ENCODE data around the gene ATP5ME.
"Not testable (repeated sequence)": the region's sequence is repeated elsewhere in the genome, so short reads cannot be mapped to it uniquely, and the experiment has no call there.

DNA sequence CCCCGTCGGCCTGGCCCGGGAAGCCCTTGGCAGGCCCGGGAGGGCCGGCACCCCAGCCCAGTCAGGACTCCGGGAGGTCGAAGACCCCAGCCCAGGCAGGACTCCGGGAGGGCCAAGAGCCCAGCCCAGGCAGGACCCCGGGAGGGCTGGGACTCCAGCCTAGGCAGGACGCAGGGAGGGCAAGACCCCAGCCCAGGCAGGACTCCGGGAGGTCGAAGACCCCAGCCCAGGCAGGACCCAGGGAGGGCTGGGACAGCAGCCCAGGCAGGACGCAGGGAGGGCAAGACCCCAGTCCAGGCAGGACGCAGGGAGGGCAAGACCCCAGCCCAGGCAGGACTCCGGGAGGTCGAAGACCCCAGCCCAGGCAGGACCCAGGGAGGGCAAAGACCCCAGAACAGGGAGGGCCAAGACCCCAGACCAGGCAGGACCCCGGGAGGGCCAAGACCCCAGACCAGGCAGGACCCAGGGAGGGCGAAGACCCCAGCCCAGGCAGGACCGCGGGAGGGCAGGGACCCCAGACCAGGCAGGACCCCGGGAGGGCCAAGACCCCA, 32.1 kb upstream of the ATP5ME start:
- TF ChIP-seq ARNTL (CRISPR knock-in tag; IDR thresholded peaks at IDR 0.05; ENCODE audit: borderline replicate concordance, low read depth); ZC3H10 (CRISPR knock-in tag; IDR thresholded peaks at IDR 0.05); TOX (CRISPR knock-in tag; IDR thresholded peaks at IDR 0.05; ENCODE audit: borderline replicate concordance); CREB5 (CRISPR knock-in tag; IDR thresholded peaks at IDR 0.05; ENCODE audit: low read depth); BACH2 (CRISPR knock-in tag; IDR thresholded peaks at IDR 0.05; ENCODE audit: borderline replicate concordance); SNAI2 (CRISPR knock-in tag; IDR thresholded peaks at IDR 0.05); ESRRG (CRISPR knock-in tag; IDR thresholded peaks at IDR 0.05); CSDC2 (CRISPR knock-in tag; IDR thresholded peaks at IDR 0.05); RARB (CRISPR knock-in tag; IDR thresholded peaks at IDR 0.05): not testable (repeated sequence)
- TF ChIP-seq, protein P1, sequence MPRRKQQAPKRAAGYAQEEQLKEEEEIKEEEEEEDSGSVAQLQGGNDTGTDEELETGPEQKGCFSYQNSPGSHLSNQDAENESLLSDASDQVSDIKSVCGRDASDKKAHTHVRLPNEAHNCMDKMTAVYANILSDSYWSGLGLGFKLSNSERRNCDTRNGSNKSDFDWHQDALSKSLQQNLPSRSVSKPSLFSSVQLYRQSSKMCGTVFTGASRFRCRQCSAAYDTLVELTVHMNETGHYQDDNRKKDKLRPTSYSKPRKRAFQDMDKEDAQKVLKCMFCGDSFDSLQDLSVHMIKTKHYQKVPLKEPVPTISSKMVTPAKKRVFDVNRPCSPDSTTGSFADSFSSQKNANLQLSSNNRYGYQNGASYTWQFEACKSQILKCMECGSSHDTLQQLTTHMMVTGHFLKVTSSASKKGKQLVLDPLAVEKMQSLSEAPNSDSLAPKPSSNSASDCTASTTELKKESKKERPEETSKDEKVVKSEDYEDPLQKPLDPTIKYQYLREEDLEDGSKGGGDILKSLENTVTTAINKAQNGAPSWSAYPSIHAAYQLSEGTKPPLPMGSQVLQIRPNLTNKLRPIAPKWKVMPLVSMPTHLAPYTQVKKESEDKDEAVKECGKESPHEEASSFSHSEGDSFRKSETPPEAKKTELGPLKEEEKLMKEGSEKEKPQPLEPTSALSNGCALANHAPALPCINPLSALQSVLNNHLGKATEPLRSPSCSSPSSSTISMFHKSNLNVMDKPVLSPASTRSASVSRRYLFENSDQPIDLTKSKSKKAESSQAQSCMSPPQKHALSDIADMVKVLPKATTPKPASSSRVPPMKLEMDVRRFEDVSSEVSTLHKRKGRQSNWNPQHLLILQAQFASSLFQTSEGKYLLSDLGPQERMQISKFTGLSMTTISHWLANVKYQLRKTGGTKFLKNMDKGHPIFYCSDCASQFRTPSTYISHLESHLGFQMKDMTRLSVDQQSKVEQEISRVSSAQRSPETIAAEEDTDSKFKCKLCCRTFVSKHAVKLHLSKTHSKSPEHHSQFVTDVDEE (CRISPR knock-in tag; IDR thresholded peaks at IDR 0.05): not testable (repeated sequence)
- TF ChIP-seq, protein P2, sequence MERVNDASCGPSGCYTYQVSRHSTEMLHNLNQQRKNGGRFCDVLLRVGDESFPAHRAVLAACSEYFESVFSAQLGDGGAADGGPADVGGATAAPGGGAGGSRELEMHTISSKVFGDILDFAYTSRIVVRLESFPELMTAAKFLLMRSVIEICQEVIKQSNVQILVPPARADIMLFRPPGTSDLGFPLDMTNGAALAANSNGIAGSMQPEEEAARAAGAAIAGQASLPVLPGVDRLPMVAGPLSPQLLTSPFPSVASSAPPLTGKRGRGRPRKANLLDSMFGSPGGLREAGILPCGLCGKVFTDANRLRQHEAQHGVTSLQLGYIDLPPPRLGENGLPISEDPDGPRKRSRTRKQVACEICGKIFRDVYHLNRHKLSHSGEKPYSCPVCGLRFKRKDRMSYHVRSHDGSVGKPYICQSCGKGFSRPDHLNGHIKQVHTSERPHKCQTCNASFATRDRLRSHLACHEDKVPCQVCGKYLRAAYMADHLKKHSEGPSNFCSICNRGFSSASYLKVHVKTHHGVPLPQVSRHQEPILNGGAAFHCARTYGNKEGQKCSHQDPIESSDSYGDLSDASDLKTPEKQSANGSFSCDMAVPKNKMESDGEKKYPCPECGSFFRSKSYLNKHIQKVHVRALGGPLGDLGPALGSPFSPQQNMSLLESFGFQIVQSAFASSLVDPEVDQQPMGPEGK (CRISPR knock-in tag; IDR thresholded peaks at IDR 0.05; ENCODE audit: borderline replicate concordance): not testable (repeated sequence)

Measured in SK-N-SH treated with all-trans-retinoic acid at 6 μM for 48 hours (cell line).